ENCODE measurements around the gene HRH2. TPM values are rescaled to one million over a fixed set of nuclear protein-coding genes. Genes with fewer than 3 reads are reported as not detected.

Gene HRH2
- total RNA-seq, 1 experiment from 2014 or later = 3.3 TPM

- no peaks in the 10 kb centered on the region for H3K9me3 ChIP-seq (ENCODE audit: control insufficient read depth, low read depth, low read length)
- no peak overlapping the region for H2BK20ac ChIP-seq (ENCODE audit: low read depth, low read length, poor library complexity, severe bottlenecking)
- peaks cover 35 to 36% of the 10 kb centered on the region in 2 experiments for H3K4me1 Mint-ChIP-seq
- H3K14ac ChIP-seq (ENCODE audit: insufficient read depth, low read length) = no peak overlapping the region; the same call in 1 of the 2 replicates
- no peak overlapping the region; a peak in 1 of 7 replicates for H3K27ac Mint-ChIP-seq
- H2BK12ac ChIP-seq (ENCODE audit: insufficient read length, low read depth, low read length) = no peak overlapping the region
- no peaks in the 10 kb centered on the region for H3K79me1 ChIP-seq (ENCODE audit: insufficient read depth, low read depth, low read length, poor library complexity, severe bottlenecking)
- WGBS (ENCODE audit: extremely low coverage, insufficient read length, low lambda C conversion rate) = no CpG with 5 or more reads among the region's 4 CpGs
- no peak overlapping the region for H3K27ac ChIP-seq (ENCODE audit: insufficient read length, low read depth, low read length)
- no peaks in the 10 kb centered on the region for H3K27me3 ChIP-seq (ENCODE audit: insufficient read depth, low read length)
- H3K4me3 Mint-ChIP-seq = no peak overlapping the region; a peak in 1 of 5 replicates
- no peak overlapping the region for H3K4ac ChIP-seq (ENCODE audit: low read depth, low read length)
- no peak overlapping the region for H4K91ac ChIP-seq (ENCODE audit: insufficient read length, low read depth, low read length)
- H3K36me3 Mint-ChIP-seq (ENCODE audit: insufficient read depth in 1 of 3, low read depth in 3 of 3) = no peaks in the 10 kb centered on the region
- TF ChIP-seq CTCF (conservative IDR thresholded peaks at IDR 0.05) = no peak
- no peaks in the 10 kb centered on the region for H3K23me2 ChIP-seq (ENCODE audit: insufficient read length, low read depth, low read length, poor library complexity, severe bottlenecking)
- H2AK5ac ChIP-seq (ENCODE audit: insufficient read length, low read length) = no peak overlapping the region
- H2AFZ ChIP-seq (ENCODE audit: low read length) = no peak overlapping the region
- no peak overlapping the region for H4K8ac ChIP-seq (replicated peaks; ENCODE audit: insufficient read length, low read depth, low read length)
- H3T11ph ChIP-seq (ENCODE audit: low read length) = no peak overlapping the region
- H2BK5ac ChIP-seq (ENCODE audit: insufficient read length, low read length) = no peak overlapping the region
- no peaks in the 10 kb centered on the region for H3K79me2 ChIP-seq (ENCODE audit: insufficient read depth, low read length)
- H3K18ac ChIP-seq (ENCODE audit: insufficient read length, low read depth, low read length) = no peak overlapping the region
- no peak overlapping the region for H4K5ac ChIP-seq (ENCODE audit: insufficient read length, low read depth, low read length)
- H3K4me2 ChIP-seq (ENCODE audit: insufficient read depth, insufficient read length, low read length) = no peak overlapping the region
- peaks cover 2% of the 10 kb centered on the region; the same call in 1 of the 2 replicates for H3K4me1 ChIP-seq (ENCODE audit: insufficient read depth, low read length)
- no peak overlapping the region for H3K23ac ChIP-seq (ENCODE audit: insufficient read length, low read depth, low read length)
- H3K27me3 Mint-ChIP-seq (ENCODE audit: low read depth) = peaks cover 19% of the 10 kb centered on the region
- no peaks in the 10 kb centered on the region for H4K20me1 ChIP-seq (ENCODE audit: control insufficient read depth, insufficient read depth, insufficient read length)
- no peaks in the 10 kb centered on the region for H3K9me3 Mint-ChIP-seq
- DNase-seq = no peak
- H2BK15ac ChIP-seq (ENCODE audit: low read depth, low read length) = no peak overlapping the region
- no peak overlapping the region for H3K56ac ChIP-seq (ENCODE audit: insufficient read length, low read depth, low read length)
- H3K9ac ChIP-seq (ENCODE audit: extremely low read depth, insufficient read length, low read length) = no peak overlapping the region
- H2BK120ac ChIP-seq (ENCODE audit: low read depth, low read length, poor library complexity, severe bottlenecking) = no peak overlapping the region
These were observed 91.7 kb downstream of the HRH2 start for GRCh38 chr5:175749591-175749990.
